GM12878 (cell line): ENCODE data around the gene PLXDC1. TPM values are rescaled to one million over a fixed set of nuclear protein-coding genes. Genes with fewer than 3 reads are reported as not detected.

ENCODE experiments used
- ESRRA ChIP-seq: IDR thresholded peaks from 2 replicates; pipeline ENCODE4 v1.6.1; 2012; ENCODE audit warnings: mild to moderate bottlenecking, low read length, improper control_type of control experiment
- EZH2 ChIP-seq: IDR thresholded peaks from 2 replicates; pipeline ENCODE4 v1.6.1; 2012; ENCODE audit warnings: low read depth, mild to moderate bottlenecking, control low read depth, inconsistent platforms, low read length, borderline replicate concordance; ENCODE audit not compliant: control insufficient read depth
- GATAD2B ChIP-seq: fragments of 450-650 bp; conservative IDR thresholded peaks from 2 replicates; pipeline ENCODE4 v1.6.1; 2017; ENCODE audit warnings: low read depth, mild to moderate bottlenecking, moderate library complexity
- HDAC6 ChIP-seq: fragments of 200-600 bp; sonication (generic); IDR thresholded peaks from one replicate; pipeline ENCODE4 v1.8.0; 2017; ENCODE audit warnings: antibody characterized with exemption; ENCODE audit not compliant: unreplicated experiment
- HDGF ChIP-seq: fragments of 450-650 bp; IDR thresholded peaks from 2 replicates; pipeline ENCODE4 v1.6.1; 2016; ENCODE audit warnings: antibody characterized with exemption
- IRF4 ChIP-seq: IDR thresholded peaks from 2 replicates; pipeline ENCODE4 v1.6.1; 2011; ENCODE audit warnings: low read depth, low read length
- NFIC ChIP-seq: IDR thresholded peaks from 2 replicates; pipeline ENCODE4 v1.6.1; 2012; ENCODE audit warnings: low read depth, mild to moderate bottlenecking, inconsistent platforms, low read length, moderate library complexity
- NR2F1 ChIP-seq: fragments of 450-650 bp; conservative IDR thresholded peaks from 2 replicates; pipeline ENCODE4 v1.6.1; 2017; ENCODE audit warnings: mild to moderate bottlenecking
- RELA ChIP-seq: fragments of 450-650 bp; IDR thresholded peaks from 2 replicates; pipeline ENCODE4 v1.8.0; 2014; ENCODE audit warnings: borderline replicate concordance; ENCODE audit not compliant: partially characterized antibody
- SIN3A ChIP-seq: IDR thresholded peaks from 2 replicates; pipeline ENCODE4 v1.6.1; 2012; ENCODE audit warnings: low read depth, low read length, improper control_type of control experiment
- SMARCA5 ChIP-seq: fragments of 450-650 bp; IDR thresholded peaks from 2 replicates; pipeline ENCODE4 v1.6.1; 2017; ENCODE audit warnings: mild to moderate bottlenecking
- SREBF1 ChIP-seq: IDR thresholded peaks from 2 replicates; pipeline ENCODE4 v1.6.1; 2012; ENCODE audit warnings: mild to moderate bottlenecking, low read length
- STAT1 ChIP-seq: fragments of 450-650 bp; conservative IDR thresholded peaks from 2 replicates; pipeline ENCODE4 v1.6.1; 2014; ENCODE audit warnings: antibody characterized with exemption, mild to moderate bottlenecking
- TAF1 ChIP-seq: IDR thresholded peaks from 2 replicates; pipeline ENCODE4 v1.6.1; 2011; ENCODE audit warnings: mild to moderate bottlenecking, low read depth, low read length, borderline replicate concordance
- TCF3 ChIP-seq: IDR thresholded peaks from 2 replicates; pipeline ENCODE4 v1.6.1; 2012; ENCODE audit warnings: low read depth, mild to moderate bottlenecking, low read length, borderline replicate concordance; ENCODE audit not compliant: insufficient read depth
- ZNF207 ChIP-seq: fragments of 450-650 bp; IDR thresholded peaks from 2 replicates; pipeline ENCODE4 v1.6.1; 2014; ENCODE audit warnings: antibody characterized with exemption, mild to moderate bottlenecking, borderline replicate concordance
- polyA plus RNA-seq, 11 experiments: library from polyadenylated mRNA; depleted of rRNA in 4 of 11; unstranded in 6 of 11; stranded (reverse) in 5 of 11; fragments of >200 nt; fragmentation: Nextera tagmentation in 4 of 11; fragmentation: Illumina TruSeq in 1 of 11; extraction: Ambion mirVana in 4 of 11; extraction: Trizol in 1 of 11; gene quantifications; 1 replicate in 1 of 11; 2 replicates in 10 of 11; pipeline versions ENCODE4 v1.2.1 to v1.2.3, GENCODE V29; 2011 to 2016; ENCODE audit warnings: inconsistent platforms in 2 of 11, missing spikeins in 2 of 11, low read depth in 1 of 11
- total RNA-seq, 4 experiments: library from RNA; depleted of rRNA in 3 of 4; stranded (reverse); fragments of >200 nt in 3 of 4; fragmentation: Illumina TruSeq in 1 of 4; extraction: Trizol in 1 of 4; gene quantifications; 2 replicates each; pipeline versions ENCODE4 v1.2.1 to v1.2.3, GENCODE V29; 2013 to 2021
- TF ChIP-seq, protein P1 (sequence below): fragments of 450-650 bp; IDR thresholded peaks from 2 replicates; pipeline ENCODE4 v1.6.1; 2018; ENCODE audit warnings: mild to moderate bottlenecking, low read depth, moderate library complexity; ENCODE audit not compliant: partially characterized antibody
- TF ChIP-seq, protein P2 (sequence below): IDR thresholded peaks from 2 replicates; pipeline ENCODE4 v1.6.1; 2012; ENCODE audit warnings: low read depth, low read length, improper control_type of control experiment
- TF ChIP-seq, protein P3 (sequence below): fragments of 450-650 bp; IDR thresholded peaks from 2 replicates; pipeline ENCODE4 v1.6.1; 2017; ENCODE audit warnings: mild to moderate bottlenecking
- TF ChIP-seq, protein P4 (sequence below): fragments of 450-650 bp; IDR thresholded peaks from 2 replicates; pipeline ENCODE4 v1.6.1; 2018; ENCODE audit warnings: borderline replicate concordance, mild to moderate bottlenecking; ENCODE audit not compliant: partially characterized antibody
- TF ChIP-seq, protein P5 (sequence below): fragments of 450-650 bp; formaldehyde crosslinking; IDR thresholded peaks from 2 replicates; pipeline ENCODE4 v1.4.0; 2022; ENCODE audit warnings: mild to moderate bottlenecking, moderate library complexity

Gene PLXDC1
- total and polyA plus RNA-seq, 10 of the 15 experiments (the other 5 are each of a cell fraction or from before 2014, with no cell fraction given) = 0.03 to 0.30 (median 0.22) TPM; not detected in 7

DNA sequence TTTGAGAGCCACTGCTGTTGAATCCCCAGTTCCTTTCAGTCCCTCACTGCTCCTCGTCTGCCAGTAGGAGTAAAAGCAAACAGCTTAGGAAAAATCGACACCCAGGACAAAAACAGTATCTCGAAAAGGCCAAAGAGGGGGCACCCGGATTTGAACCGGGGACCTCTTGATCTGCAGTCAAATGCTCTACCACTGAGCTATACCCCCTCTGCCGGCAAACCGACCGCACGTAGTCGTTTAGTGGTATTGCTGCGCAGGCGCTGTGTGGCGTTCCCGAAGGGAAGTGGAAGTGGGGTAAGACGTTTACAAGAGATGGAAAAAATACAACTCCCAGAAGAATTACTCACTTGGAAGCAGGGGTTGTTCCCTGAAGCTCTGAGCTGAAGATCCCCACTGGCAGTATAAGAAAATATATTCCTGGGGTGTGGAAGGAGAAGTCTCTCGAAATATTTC is 2.2 kb upstream of the PLXDC1 start (continued):
- TF ChIP-seq, protein P1, sequence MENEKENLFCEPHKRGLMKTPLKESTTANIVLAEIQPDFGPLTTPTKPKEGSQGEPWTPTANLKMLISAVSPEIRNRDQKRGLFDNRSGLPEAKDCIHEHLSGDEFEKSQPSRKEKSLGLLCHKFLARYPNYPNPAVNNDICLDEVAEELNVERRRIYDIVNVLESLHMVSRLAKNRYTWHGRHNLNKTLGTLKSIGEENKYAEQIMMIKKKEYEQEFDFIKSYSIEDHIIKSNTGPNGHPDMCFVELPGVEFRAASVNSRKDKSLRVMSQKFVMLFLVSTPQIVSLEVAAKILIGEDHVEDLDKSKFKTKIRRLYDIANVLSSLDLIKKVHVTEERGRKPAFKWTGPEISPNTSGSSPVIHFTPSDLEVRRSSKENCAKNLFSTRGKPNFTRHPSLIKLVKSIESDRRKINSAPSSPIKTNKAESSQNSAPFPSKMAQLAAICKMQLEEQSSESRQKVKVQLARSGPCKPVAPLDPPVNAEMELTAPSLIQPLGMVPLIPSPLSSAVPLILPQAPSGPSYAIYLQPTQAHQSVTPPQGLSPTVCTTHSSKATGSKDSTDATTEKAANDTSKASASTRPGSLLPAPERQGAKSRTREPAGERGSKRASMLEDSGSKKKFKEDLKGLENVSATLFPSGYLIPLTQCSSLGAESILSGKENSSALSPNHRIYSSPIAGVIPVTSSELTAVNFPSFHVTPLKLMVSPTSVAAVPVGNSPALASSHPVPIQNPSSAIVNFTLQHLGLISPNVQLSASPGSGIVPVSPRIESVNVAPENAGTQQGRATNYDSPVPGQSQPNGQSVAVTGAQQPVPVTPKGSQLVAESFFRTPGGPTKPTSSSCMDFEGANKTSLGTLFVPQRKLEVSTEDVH = no peak
- TF ChIP-seq EZH2 (no peak), STAT1 (peak; percentile 75; the same call in 1 of the 2 replicates), SMARCA5 (peak; percentile 95), RELA (no peak), ZNF207 (no peak), IRF4 (peak; percentile 47), TAF1 (no peak), NFIC (peak; percentile 42; the same call in 1 of the 2 replicates), HDGF (no peak), TCF3 (no peak), SREBF1 (no peak), SIN3A (no peak; the same call in 1 of the 2 replicates), HDAC6 (no peak), NR2F1 (peak; percentile 8; the same call in 1 of the 2 replicates), ESRRA (no peak), GATAD2B (no peak; the same call in 1 of the 2 replicates)
- TF ChIP-seq, protein P2, sequence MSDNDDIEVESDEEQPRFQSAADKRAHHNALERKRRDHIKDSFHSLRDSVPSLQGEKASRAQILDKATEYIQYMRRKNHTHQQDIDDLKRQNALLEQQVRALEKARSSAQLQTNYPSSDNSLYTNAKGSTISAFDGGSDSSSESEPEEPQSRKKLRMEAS = no peak
- TF ChIP-seq, protein P3, sequence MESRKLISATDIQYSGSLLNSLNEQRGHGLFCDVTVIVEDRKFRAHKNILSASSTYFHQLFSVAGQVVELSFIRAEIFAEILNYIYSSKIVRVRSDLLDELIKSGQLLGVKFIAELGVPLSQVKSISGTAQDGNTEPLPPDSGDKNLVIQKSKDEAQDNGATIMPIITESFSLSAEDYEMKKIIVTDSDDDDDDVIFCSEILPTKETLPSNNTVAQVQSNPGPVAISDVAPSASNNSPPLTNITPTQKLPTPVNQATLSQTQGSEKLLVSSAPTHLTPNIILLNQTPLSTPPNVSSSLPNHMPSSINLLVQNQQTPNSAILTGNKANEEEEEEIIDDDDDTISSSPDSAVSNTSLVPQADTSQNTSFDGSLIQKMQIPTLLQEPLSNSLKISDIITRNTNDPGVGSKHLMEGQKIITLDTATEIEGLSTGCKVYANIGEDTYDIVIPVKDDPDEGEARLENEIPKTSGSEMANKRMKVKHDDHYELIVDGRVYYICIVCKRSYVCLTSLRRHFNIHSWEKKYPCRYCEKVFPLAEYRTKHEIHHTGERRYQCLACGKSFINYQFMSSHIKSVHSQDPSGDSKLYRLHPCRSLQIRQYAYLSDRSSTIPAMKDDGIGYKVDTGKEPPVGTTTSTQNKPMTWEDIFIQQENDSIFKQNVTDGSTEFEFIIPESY = no peak
- TF ChIP-seq, protein P4, sequence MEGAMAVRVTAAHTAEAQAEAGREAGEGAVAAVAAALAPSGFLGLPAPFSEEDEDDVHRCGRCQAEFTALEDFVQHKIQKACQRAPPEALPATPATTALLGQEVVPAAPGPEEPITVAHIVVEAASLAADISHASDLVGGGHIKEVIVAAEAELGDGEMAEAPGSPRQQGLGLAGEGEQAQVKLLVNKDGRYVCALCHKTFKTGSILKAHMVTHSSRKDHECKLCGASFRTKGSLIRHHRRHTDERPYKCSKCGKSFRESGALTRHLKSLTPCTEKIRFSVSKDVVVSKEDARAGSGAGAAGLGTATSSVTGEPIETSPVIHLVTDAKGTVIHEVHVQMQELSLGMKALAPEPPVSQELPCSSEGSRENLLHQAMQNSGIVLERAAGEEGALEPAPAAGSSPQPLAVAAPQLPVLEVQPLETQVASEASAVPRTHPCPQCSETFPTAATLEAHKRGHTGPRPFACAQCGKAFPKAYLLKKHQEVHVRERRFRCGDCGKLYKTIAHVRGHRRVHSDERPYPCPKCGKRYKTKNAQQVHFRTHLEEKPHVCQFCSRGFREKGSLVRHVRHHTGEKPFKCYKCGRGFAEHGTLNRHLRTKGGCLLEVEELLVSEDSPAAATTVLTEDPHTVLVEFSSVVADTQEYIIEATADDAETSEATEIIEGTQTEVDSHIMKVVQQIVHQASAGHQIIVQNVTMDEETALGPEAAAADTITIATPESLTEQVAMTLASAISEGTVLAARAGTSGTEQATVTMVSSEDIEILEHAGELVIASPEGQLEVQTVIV = no peak
- TF ChIP-seq, protein P5, sequence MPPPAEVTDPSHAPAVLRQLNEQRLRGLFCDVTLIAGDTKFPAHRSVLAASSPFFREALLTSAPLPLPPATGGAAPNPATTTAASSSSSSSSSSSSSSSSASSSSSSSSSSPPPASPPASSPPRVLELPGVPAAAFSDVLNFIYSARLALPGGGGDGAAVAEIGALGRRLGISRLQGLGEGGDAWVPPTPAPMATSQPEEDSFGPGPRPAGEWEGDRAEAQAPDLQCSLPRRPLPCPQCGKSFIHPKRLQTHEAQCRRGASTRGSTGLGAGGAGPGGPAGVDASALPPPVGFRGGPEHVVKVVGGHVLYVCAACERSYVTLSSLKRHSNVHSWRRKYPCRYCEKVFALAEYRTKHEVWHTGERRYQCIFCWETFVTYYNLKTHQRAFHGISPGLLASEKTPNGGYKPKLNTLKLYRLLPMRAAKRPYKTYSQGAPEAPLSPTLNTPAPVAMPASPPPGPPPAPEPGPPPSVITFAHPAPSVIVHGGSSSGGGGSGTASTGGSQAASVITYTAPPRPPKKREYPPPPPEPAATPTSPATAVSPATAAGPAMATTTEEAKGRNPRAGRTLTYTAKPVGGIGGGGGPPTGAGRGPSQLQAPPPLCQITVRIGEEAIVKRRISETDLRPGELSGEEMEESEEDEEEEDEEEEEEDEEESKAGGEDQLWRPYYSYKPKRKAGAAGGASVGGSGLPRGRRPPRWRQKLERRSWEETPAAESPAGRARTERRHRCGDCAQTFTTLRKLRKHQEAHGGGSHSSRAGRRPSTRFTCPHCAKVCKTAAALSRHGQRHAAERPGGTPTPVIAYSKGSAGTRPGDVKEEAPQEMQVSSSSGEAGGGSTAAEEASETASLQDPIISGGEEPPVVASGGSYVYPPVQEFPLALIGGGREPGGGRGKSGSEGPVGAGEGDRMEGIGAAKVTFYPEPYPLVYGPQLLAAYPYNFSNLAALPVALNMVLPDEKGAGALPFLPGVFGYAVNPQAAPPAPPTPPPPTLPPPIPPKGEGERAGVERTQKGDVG (CRISPR knock-in tag) = no peak
